Parathyroid adenoma (tissue), 2 donors: ENCODE data around the gene PLCD1.

Source experiments
- H2AFZ ChIP-seq: fragments of 300-600 bp; sonication (generic); one replicate; pipeline ENCODE4 v1.7.0; 2017; ENCODE audit warnings: antibody characterized with exemption, mild to moderate bottlenecking
- H3K27ac ChIP-seq: fragments of 300-600 bp; sonication (generic); one replicate; pipeline ENCODE4 v1.7.0; 2017
- H3K27me3 ChIP-seq: fragments of 300-600 bp; sonication (generic); one replicate; pipeline ENCODE4 v1.7.0; 2017; ENCODE audit warnings: low read length; ENCODE audit not compliant: control insufficient read depth, insufficient read depth
- H3K36me3 ChIP-seq: fragments of 300-600 bp; sonication (generic); one replicate; pipeline ENCODE4 v1.7.0; 2017; ENCODE audit warnings: low read length; ENCODE audit not compliant: control insufficient read depth, insufficient read depth
- H3K4me1 ChIP-seq: fragments of 300-600 bp; sonication (generic); one replicate; pipeline ENCODE4 v1.7.0; 2017; ENCODE audit warnings: control low read depth
- H3K4me2 ChIP-seq: fragments of 300-600 bp; sonication (generic); one replicate; pipeline ENCODE4 v1.7.0; 2017; ENCODE audit warnings: low read length
- H3K4me3 ChIP-seq: fragments of 300-600 bp; sonication (generic); one replicate; pipeline ENCODE4 v1.7.0; 2017; ENCODE audit warnings: low read depth, low read length
- H3K79me2 ChIP-seq: fragments of 300-600 bp; sonication (generic); one replicate; pipeline ENCODE4 v1.7.0; 2017; ENCODE audit warnings: control low read depth
- H3K9ac ChIP-seq: fragments of 300-600 bp; sonication (generic); one replicate; pipeline ENCODE4 v1.7.0; 2017; ENCODE audit warnings: mild to moderate bottlenecking
- H3K9me3 ChIP-seq: fragments of 300-600 bp; sonication (generic); one replicate; pipeline ENCODE4 v1.7.0; 2017; ENCODE audit warnings: low read length; ENCODE audit not compliant: control insufficient read depth
- CTCF ChIP-seq: fragments of 300-600 bp; sonication (generic); IDR thresholded peaks from one replicate; pipeline ENCODE4 v1.7.0; 2017; ENCODE audit warnings: antibody characterized with exemption, mild to moderate bottlenecking
- donor health status: primary hyperparathyroidism.

PLCD1 gene

GRCh38 chr3:38051131-38051530, 21.7 kb upstream of the PLCD1 start:
- H3K9me3 ChIP-seq = no peaks in the 10 kb centered on the region
- H3K27me3 ChIP-seq = no peaks in the 10 kb centered on the region
- no peaks in the 10 kb centered on the region for H3K36me3 ChIP-seq
- H2AFZ ChIP-seq = no peak overlapping the region
- no peak overlapping the region for H3K4me2 ChIP-seq
- H3K79me2 ChIP-seq = no peaks in the 10 kb centered on the region
- H3K4me3 ChIP-seq = no peak overlapping the region
- H3K27ac ChIP-seq = no peak overlapping the region
- no peaks in the 10 kb centered on the region for H3K4me1 ChIP-seq
- TF ChIP-seq CTCF = no peak
- no peak overlapping the region for H3K9ac ChIP-seq

GRCh38 chr3:38049358-38050126, 20.1 kb upstream of the PLCD1 start:
- H3K27me3 ChIP-seq = no peaks in the 10 kb centered on the region
- H3K4me3 ChIP-seq = no peak overlapping the region
- no peak overlapping the region for H3K4me2 ChIP-seq
- no peak overlapping the region for H3K27ac ChIP-seq
- H3K79me2 ChIP-seq = no peaks in the 10 kb centered on the region
- H3K9me3 ChIP-seq = no peaks in the 10 kb centered on the region
- no peak for TF ChIP-seq CTCF
- no peaks in the 10 kb centered on the region for H3K36me3 ChIP-seq
- no peak overlapping the region for H2AFZ ChIP-seq
- no peak overlapping the region for H3K9ac ChIP-seq
- H3K4me1 ChIP-seq = no peaks in the 10 kb centered on the region

GRCh38 chr3:38047896-38048295, 18.5 kb upstream of the PLCD1 start:
- no peaks in the 10 kb centered on the region for H3K4me1 ChIP-seq
- no peak overlapping the region for H2AFZ ChIP-seq

GRCh38 chr3:38046821-38047220, 17.4 kb upstream of the PLCD1 start:
- Histone ChIP-seq H3K36me3 (no peaks in the 10 kb centered on the region), H3K9me3 (no peaks in the 10 kb centered on the region), H3K4me3 (no peak overlapping the region), H3K4me1 (no peaks in the 10 kb centered on the region), H3K27ac (no peak overlapping the region), H3K4me2 (no peak overlapping the region), H3K9ac (no peak overlapping the region), H2AFZ (no peak overlapping the region), H3K79me2 (no peaks in the 10 kb centered on the region), H3K27me3 (no peaks in the 10 kb centered on the region)
- TF ChIP-seq CTCF = no peak

More at GRCh38 chr3:38047896-38048295, 18.5 kb upstream of the PLCD1 start:
- H3K9me3 ChIP-seq = no peaks in the 10 kb centered on the region
- H3K4me3 ChIP-seq = no peak overlapping the region
- no peak overlapping the region for H3K9ac ChIP-seq
- no peaks in the 10 kb centered on the region for H3K36me3 ChIP-seq
- no peak overlapping the region for H3K27ac ChIP-seq
- no peak overlapping the region for H3K4me2 ChIP-seq
- no peaks in the 10 kb centered on the region for H3K27me3 ChIP-seq
- no peaks in the 10 kb centered on the region for H3K79me2 ChIP-seq
- TF ChIP-seq CTCF = no peak

- Histone ChIP-seq H2AFZ (no peak overlapping the region), H3K4me2 (no peak overlapping the region), H3K27me3 (no peaks in the 10 kb centered on the region), H3K9ac (no peak overlapping the region), H3K9me3 (no peaks in the 10 kb centered on the region), H3K36me3 (no peaks in the 10 kb centered on the region), H3K79me2 (no peaks in the 10 kb centered on the region), H3K27ac (no peak overlapping the region), H3K4me3 (no peak overlapping the region), H3K4me1 (no peaks in the 10 kb centered on the region)
- TF ChIP-seq CTCF = no peak
Measured at GRCh38 chr3:38046027-38046426, 16.6 kb upstream of the PLCD1 start.
